NCI-H2029 treated with DMSO at 0.1 percent for 48 hours (cell line): ENCODE data around the gene CPT1A.

ENCODE experiments used
- DNase-seq: peaks from one replicate; lab custom pipeline; 2025; lab: John Stamatoyannopoulos, UW

Gene CPT1A

DNA sequence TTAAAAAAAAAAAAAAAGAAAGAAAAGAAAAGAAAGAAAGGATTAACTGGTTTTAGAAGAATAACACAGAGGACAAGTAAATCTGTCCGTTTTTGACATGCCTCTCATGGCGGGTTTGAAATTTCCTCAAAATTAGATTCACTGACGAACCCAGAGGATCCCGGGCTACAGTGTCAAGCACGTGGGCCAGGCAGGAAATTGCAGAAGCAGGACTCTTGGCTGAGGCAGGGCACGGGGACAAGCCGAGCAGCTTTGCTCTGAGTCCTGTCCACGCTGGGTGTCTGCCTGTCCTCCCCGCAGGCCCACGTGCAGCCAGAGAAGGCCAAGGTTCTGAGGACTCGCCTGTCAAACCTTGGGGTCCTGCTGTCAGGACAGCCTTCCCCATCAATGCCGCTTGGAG is 132.7 kb downstream of the CPT1A start:
- no peak for DNase-seq

DNA sequence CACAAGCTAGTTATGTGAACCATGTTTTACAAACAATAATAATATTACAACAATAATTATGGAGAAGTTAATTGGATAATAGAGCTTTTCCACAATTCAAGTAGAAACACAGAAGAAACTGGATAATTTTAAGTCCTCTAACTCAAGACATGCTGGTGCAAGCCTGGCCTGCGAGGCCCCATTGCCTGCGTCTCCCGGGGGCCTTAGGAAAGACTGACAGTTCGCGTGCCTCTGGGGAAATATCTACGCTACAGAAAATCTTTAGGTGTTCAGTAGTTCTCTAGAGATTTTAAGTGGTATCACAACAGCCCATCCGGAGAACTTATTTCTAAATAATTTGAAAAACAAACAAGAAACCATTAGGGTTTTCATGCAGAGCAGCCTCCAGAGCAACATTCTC is 134.2 kb downstream of the CPT1A start:
- no peak for DNase-seq

DNA sequence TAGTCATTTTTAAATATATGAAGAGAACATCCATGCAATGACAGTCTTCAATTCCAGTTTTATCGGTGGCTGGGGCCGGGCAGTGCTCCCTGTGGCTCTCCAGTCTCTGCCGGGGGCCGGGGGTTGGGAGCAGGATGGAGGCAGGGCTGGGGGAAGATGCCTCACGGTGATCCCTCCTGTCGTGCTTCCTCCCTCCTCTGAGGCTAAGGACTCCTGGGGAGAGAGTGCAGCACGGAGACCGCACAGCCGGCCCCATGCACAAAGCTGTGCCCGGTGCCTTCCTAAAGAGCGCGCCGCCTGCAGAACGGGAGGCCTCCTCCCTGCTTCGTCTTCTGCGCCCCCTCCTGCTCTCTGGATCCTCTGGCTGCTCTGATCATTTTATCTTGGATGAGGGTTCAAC is 136.8 kb downstream of the CPT1A start:
- DNase-seq, result no peak
